Liver (tissue), 9 donors: ENCODE data around the gene CSTPP1. TPM values are rescaled to one million over a fixed set of nuclear protein-coding genes. Genes with fewer than 3 reads are reported as not detected.

Experiments
- DNase-seq: peaks from one replicate; pipeline ENCODE4 v3.0.0-alpha.2; 2017; ENCODE audit warnings: low spot score
- H3K27ac ChIP-seq, 2 donors: one replicate each; pipeline ENCODE4 v1.7.0; 2013; ENCODE audit warnings: inconsistent platforms in 2 of 2, low read length in 2 of 2, control low read depth in 1 of 2, low read depth in 1 of 2, mild to moderate bottlenecking in 1 of 2
- H3K27me3 ChIP-seq, 4 donors: one replicate each; pipeline versions ENCODE4 v1.6.1 to v1.7.0; 2013; ENCODE audit warnings: low read length in 3 of 4, inconsistent platforms in 1 of 4, mild to moderate bottlenecking in 1 of 4, moderate library complexity in 1 of 4; ENCODE audit not compliant: control insufficient read depth in 4 of 4, insufficient read depth in 4 of 4
- H3K36me3 ChIP-seq, 4 donors: one replicate each; pipeline versions ENCODE4 v1.6.1 to v1.7.0; 2013; ENCODE audit warnings: low read length in 3 of 4, mild to moderate bottlenecking in 3 of 4, low read depth in 1 of 4, moderate library complexity in 1 of 4; ENCODE audit not compliant: control insufficient read depth in 4 of 4, insufficient read depth in 3 of 4
- H3K4me1 ChIP-seq, 4 donors: one replicate each; pipeline versions ENCODE4 v1.6.1 to v1.7.0; 2013; ENCODE audit warnings: low read length in 3 of 4, mild to moderate bottlenecking in 3 of 4, moderate library complexity in 1 of 4; ENCODE audit not compliant: control insufficient read depth in 4 of 4, insufficient read depth in 4 of 4
- H3K4me3 ChIP-seq, 3 donors: one replicate each; pipeline versions ENCODE4 v1.6.1 to v1.7.0; 2013; ENCODE audit warnings: low read length in 3 of 3, control low read depth in 1 of 3, low read depth in 1 of 3, mild to moderate bottlenecking in 1 of 3
- H3K9ac ChIP-seq, 2 donors: one replicate each; pipeline ENCODE4 v1.7.0; 2013; ENCODE audit warnings: low read length in 2 of 2, mild to moderate bottlenecking in 2 of 2, moderate library complexity in 2 of 2, control low read depth in 1 of 2, low read depth in 1 of 2
- H3K9me3 ChIP-seq, 4 donors: one replicate each; pipeline versions ENCODE4 v1.6.1 to v1.7.0; 2013; ENCODE audit warnings: low read length in 3 of 4; ENCODE audit not compliant: control insufficient read depth in 4 of 4
- ATF3 ChIP-seq: IDR thresholded peaks from 2 replicates; pipeline ENCODE4 v1.6.1; 2016; ENCODE audit warnings: antibody characterized with exemption
- CTCF ChIP-seq: fragments of 150-350 bp; IDR thresholded peaks from 2 replicates; pipeline ENCODE4 v1.5.1; 2017; ENCODE audit warnings: improper control_type of control experiment, low read depth, low read length; ENCODE audit not compliant: missing input control
- EGR1 ChIP-seq, 2 donors: IDR thresholded peaks; 2 replicates each; pipeline ENCODE4 v1.6.1; 2016 to 2018; ENCODE audit warnings: antibody characterized with exemption in 2 of 2, low read depth in 2 of 2
- FOXA1 ChIP-seq: IDR thresholded peaks from 2 replicates; pipeline ENCODE4 v1.6.1; 2016; ENCODE audit warnings: antibody characterized with exemption
- FOXA2 ChIP-seq: IDR thresholded peaks from 2 replicates; pipeline ENCODE4 v1.6.1; 2016; ENCODE audit warnings: antibody characterized with exemption
- GABPA ChIP-seq, 2 donors: IDR thresholded peaks in 1 of 2; conservative IDR thresholded peaks in 1 of 2; 2 replicates each; pipeline ENCODE4 v1.6.1; 2016; ENCODE audit warnings: antibody characterized with exemption in 2 of 2, mild to moderate bottlenecking in 1 of 2, moderate library complexity in 1 of 2
- HNF4A ChIP-seq, 2 donors: conservative IDR thresholded peaks; 2 replicates each; pipeline ENCODE4 v1.6.1; 2016; ENCODE audit warnings: antibody characterized with exemption in 2 of 2, mild to moderate bottlenecking in 2 of 2
- HNF4G ChIP-seq: IDR thresholded peaks from 2 replicates; pipeline ENCODE4 v1.6.1; 2016; ENCODE audit warnings: antibody characterized with exemption
- JUND ChIP-seq, 2 donors: IDR thresholded peaks; 2 replicates each; pipeline ENCODE4 v1.6.1; 2016; ENCODE audit warnings: antibody characterized with exemption in 2 of 2
- MAX ChIP-seq: IDR thresholded peaks from 2 replicates; pipeline ENCODE4 v1.6.1; 2016; ENCODE audit warnings: antibody characterized with exemption
- NR2F2 ChIP-seq: IDR thresholded peaks from 2 replicates; pipeline ENCODE4 v1.6.1; 2016; ENCODE audit warnings: antibody characterized with exemption
- RAD21 ChIP-seq, 2 donors: IDR thresholded peaks; 2 replicates each; pipeline ENCODE4 v1.6.1; 2016; ENCODE audit warnings: antibody characterized with exemption in 2 of 2, mild to moderate bottlenecking in 2 of 2
- REST ChIP-seq: IDR thresholded peaks from 2 replicates; pipeline ENCODE4 v1.6.1; 2016; ENCODE audit warnings: antibody characterized with exemption, mild to moderate bottlenecking
- RXRA ChIP-seq, 2 donors: IDR thresholded peaks; 2 replicates each; pipeline ENCODE4 v1.6.1; 2017 to 2018; ENCODE audit warnings: antibody characterized with exemption in 2 of 2, mild to moderate bottlenecking in 1 of 2
- SP1 ChIP-seq: IDR thresholded peaks from 2 replicates; pipeline ENCODE4 v1.6.1; 2018; ENCODE audit warnings: antibody characterized with exemption, mild to moderate bottlenecking
- TAF1 ChIP-seq: conservative IDR thresholded peaks from 2 replicates; pipeline ENCODE4 v1.6.1; 2016; ENCODE audit warnings: antibody characterized with exemption, mild to moderate bottlenecking
- YY1 ChIP-seq: IDR thresholded peaks from 2 replicates; pipeline ENCODE4 v1.6.1; 2016; ENCODE audit warnings: antibody characterized with exemption, mild to moderate bottlenecking
- ZBTB33 ChIP-seq: IDR thresholded peaks from 2 replicates; pipeline ENCODE4 v1.6.1; 2016; ENCODE audit warnings: antibody characterized with exemption
- polyA plus RNA-seq, 2 donors: library from polyadenylated mRNA; stranded (reverse) in 1 of 2; unstranded in 1 of 2; fragments of 200-250 nt in 1 of 2; fragments of >200 nt in 1 of 2; fragmentation: Nextera tagmentation in 1 of 2; extraction: Ambion mirVana in 1 of 2; gene quantifications; one replicate each; pipeline versions ENCODE4 v1.2.1 to v1.2.3, GENCODE V29; 2013 to 2015
- total RNA-seq, 2 donors: library from RNA; depleted of rRNA; stranded (reverse); fragments of >200 nt; gene quantifications; one replicate each; pipeline ENCODE4 v1.2.3, GENCODE V29; 2014
- donor health status: healthy.
- donor health status: healthy.
- donor health status: healthy.
- donor health status: healthy.
- donor health status: healthy.

The CSTPP1 gene
- total and polyA plus RNA-seq, 4 donors = 5.4 to 6.6 (median 5.7) TPM

- TF ChIP-seq CTCF (no peak), MAX (no peak)
Observed at GRCh38 chr11:47131136-47131535, 194.6 kb downstream of the CSTPP1 start (continued).

- Histone ChIP-seq H3K9ac (no peak overlapping the region), H3K4me3 (no peak overlapping the region), H3K9me3 (no peaks in the 10 kb centered on the region), H3K27me3 (no peaks in the 10 kb centered on the region), H3K4me1 (no peaks in the 10 kb centered on the region), H3K27ac (no peak overlapping the region), H3K36me3 (no peaks in the 10 kb centered on the region)
- TF ChIP-seq SP1 (no peak), ATF3 (no peak), ZBTB33 (no peak), FOXA2 (no peak), GABPA (IDR thresholded peaks at IDR 0.05 in 1 of 2, conservative IDR thresholded peaks at IDR 0.05 in 1 of 2) (no peak), EGR1 (IDR thresholded peaks at IDR 0.05; ENCODE audit: low read depth in 2 of 2) (no peak), CTCF (no peak), HNF4G (no peak), HNF4A (conservative IDR thresholded peaks at IDR 0.05) (no peak), RXRA (IDR thresholded peaks at IDR 0.05) (no peak), TAF1 (no peak), FOXA1 (no peak), REST (no peak), NR2F2 (no peak), YY1 (no peak), RAD21 (IDR thresholded peaks at IDR 0.05) (no peak), MAX (no peak), JUND (IDR thresholded peaks at IDR 0.05) (no peak)
- no peak for DNase-seq
Observed at GRCh38 chr11:47132490-47132889, 195.9 kb downstream of the CSTPP1 start.
